ENCODE results near the gene TTC8. TPM values are rescaled to one million over a fixed set of nuclear protein-coding genes. Genes with fewer than 3 reads are reported as not detected.

Gene TTC8
- total RNA-seq, 1 donor from 2014 or later = 10.8 TPM

DNA sequence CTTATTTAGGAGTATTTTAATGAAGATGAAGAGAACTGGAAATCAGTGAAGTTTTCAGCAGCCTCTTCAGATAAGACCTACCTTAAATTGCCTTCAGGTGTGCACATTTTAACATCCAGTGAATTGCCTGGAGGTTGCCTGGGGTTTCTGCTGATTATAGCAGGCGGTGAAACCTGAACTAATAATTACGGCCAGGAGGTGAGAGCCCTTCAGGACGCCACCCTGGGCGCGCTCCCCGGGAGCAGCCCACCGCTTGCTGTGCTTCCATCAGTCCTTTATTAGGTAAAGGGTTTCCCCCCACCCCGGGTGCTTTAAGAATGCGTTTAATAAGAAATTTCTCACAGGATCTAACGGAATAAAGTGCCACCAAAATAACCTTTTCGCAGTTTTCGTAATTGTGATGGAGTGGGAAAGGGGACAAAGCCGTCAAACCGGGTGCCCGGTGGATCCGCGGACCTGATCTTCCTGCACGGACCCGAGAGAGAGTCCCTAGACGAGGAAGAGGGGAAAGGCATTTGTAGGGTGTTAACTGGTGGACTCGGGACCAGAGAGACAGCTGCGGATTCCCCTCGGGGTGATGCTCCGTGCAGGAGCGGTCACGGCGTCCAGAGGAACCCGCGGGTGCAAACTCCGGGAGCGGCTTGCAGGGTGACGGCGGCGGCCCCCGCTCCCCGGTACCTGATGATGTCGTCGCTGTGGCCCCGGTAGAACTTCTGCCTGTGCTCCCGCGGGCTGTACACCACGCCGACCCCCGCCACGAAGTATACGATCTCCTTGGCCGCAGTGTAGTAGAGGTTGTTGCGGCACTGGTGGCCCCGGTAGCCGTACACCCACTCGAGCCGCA, 32.6 kb upstream of the TTC8 start:
- H3K4me3 ChIP-seq (ENCODE audit: low read depth, low read length) = peak overlapping the region; percentile 66
- DNase-seq (ENCODE audit: low read depth) = no peak
- TF ChIP-seq, protein P1, sequence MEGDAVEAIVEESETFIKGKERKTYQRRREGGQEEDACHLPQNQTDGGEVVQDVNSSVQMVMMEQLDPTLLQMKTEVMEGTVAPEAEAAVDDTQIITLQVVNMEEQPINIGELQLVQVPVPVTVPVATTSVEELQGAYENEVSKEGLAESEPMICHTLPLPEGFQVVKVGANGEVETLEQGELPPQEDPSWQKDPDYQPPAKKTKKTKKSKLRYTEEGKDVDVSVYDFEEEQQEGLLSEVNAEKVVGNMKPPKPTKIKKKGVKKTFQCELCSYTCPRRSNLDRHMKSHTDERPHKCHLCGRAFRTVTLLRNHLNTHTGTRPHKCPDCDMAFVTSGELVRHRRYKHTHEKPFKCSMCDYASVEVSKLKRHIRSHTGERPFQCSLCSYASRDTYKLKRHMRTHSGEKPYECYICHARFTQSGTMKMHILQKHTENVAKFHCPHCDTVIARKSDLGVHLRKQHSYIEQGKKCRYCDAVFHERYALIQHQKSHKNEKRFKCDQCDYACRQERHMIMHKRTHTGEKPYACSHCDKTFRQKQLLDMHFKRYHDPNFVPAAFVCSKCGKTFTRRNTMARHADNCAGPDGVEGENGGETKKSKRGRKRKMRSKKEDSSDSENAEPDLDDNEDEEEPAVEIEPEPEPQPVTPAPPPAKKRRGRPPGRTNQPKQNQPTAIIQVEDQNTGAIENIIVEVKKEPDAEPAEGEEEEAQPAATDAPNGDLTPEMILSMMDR (conservative IDR thresholded peaks at IDR 0.05; ENCODE audit: low read depth, low read length) = no peak

DNA sequence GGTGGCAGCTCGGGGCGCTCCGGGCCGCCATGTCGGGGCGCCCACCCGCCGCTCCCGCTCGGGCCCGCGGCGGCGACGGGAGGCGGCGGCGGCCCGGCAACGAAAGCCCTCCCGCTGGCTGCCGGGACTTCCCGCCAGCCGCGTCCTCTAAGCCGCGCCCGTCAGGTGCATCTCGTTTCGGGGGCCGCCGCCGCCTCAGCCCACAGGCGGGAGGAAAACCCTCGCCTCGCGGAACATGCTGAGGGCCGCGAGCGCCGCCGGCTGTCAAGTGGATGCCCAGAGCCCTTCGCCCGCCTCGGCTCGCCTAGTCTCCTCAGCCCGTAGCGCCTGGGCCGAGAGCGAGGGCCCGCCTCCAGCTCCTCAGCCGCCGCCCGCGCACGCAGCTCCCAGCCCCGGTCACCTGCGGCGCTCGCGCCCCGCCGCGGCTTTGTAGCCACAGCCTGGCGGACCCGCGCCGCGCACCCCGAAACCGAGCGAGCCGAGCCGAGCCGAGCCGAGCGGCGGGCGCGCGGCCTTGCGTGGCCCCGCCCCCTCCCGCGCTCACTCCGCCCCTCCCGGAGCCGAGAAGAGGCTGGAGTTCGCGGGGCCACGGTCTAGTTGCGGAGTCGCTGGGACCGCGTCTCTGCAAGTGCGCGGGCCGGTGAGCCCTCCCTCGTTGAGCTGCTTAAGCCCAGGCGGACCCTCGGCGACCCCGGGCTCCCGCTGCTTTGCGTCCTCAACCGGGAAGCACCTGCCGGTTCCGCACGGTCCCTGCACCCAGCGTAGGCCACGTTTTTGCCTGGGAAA, 31.8 kb upstream of the TTC8 start, which contains the start of gene EML5:
TSS of gene EML5 (minus strand) at position 481 of the 786 bp plus-strand sequence. CDS start at position 31, 450 bp downstream.
- peak within 1 kb of the TSS; percentile 66 for H3K4me3 ChIP-seq (ENCODE audit: low read depth, low read length)
- DNase-seq (ENCODE audit: low read depth) = no peak
- TF ChIP-seq, protein P1 (conservative IDR thresholded peaks at IDR 0.05; ENCODE audit: low read depth, low read length) = peak; percentile 19

DNA sequence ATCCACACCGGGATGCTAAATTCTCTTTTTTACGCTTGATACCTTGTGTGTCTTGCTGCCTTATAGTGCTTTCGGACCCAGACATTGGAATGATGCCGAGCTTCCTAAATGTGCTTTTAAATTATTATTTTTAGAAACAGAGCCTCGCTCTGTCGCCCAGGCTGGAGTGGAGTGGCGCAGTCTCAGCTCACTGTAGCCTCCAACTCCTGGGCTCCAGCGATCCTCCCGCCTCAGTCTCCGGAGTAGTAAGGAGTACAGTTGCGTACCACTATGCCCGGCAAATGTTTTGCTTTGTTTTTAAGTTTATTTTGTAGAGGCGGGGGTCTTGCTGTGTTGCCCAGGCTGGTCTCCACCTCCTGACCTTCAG, 31.2 kb upstream of the TTC8 start:
- no peak for DNase-seq (ENCODE audit: low read depth)
- H3K4me3 ChIP-seq (ENCODE audit: low read depth, low read length) = peak overlapping the region; percentile 66
- TF ChIP-seq, protein P1 (conservative IDR thresholded peaks at IDR 0.05; ENCODE audit: low read depth, low read length) = no peak

DNA sequence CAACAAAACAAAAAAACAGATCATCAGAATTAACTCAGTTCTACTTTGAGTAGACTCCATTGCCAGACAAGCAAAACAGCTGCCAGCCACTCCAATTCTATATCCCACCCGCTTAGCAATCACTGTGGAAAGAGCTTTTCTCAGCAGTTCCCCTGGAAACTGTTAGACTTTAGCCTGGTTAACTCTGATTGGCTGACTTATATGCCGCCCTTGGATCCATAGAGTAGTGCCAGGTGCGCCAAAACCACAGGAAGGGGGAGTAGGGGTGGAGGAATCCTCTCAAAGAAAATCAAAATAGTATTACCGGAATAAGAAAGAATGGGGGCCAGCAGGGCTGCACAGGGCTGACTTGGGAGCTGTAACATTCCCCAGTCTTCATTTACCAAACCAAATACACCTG, 26.3 kb upstream of the TTC8 start:
- DNase-seq (ENCODE audit: low read depth) = no peak
- no peak overlapping the region for H3K4me3 ChIP-seq (ENCODE audit: low read depth, low read length)
- TF ChIP-seq, protein P1 (conservative IDR thresholded peaks at IDR 0.05; ENCODE audit: low read depth, low read length) = no peak

DNA sequence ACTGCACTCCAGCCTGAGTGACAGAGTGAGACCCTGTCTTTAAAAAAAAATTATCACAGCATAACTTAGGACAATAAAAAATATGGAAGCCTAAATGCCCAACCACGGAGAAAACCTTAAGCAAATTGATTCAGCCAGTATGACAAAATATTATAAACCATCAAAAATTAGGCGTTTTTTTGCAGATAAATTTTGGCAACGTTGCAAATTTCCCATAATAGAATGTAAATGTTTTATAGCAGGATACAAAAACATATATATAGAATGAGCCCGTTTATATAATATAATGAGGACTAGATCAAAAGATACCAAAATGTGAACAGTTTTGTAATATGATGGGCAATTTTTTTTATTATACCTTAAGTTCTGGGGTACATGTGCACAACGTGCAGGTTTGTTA, 24.9 kb upstream of the TTC8 start:
- TF ChIP-seq, protein P1 (conservative IDR thresholded peaks at IDR 0.05; ENCODE audit: low read depth, low read length) = no peak
- no peak for DNase-seq (ENCODE audit: low read depth)
- no peak overlapping the region for H3K4me3 ChIP-seq (ENCODE audit: low read depth, low read length)

DNA sequence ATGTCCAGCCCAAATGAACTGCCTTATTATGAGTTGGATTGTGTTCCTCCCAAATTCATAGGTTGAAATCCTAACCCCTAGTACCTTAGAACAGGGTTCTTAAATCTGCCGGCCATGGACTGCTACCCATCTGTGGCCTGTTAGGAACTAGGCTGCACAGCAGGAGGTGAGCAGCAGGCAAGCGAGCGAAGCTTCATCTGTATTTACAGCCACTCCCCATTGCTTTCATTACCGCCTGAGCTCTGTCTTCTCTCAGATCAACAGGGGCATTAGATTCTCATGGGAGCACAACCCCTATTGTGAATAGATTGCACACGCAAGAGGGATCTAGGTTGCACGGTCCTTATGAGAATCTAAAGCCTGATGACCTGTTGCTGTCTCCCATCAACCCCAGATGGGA, 21.9 kb upstream of the TTC8 start:
- DNase-seq (ENCODE audit: low read depth) = no peak
- TF ChIP-seq, protein P1 (conservative IDR thresholded peaks at IDR 0.05; ENCODE audit: low read depth, low read length) = no peak
- no peak overlapping the region for H3K4me3 ChIP-seq (ENCODE audit: low read depth, low read length)
